Hepatocyte (in vitro differentiated cells): ENCODE data around the gene PKD2L2. TPM values are rescaled to one million over a fixed set of nuclear protein-coding genes. Genes with fewer than 3 reads are reported as not detected.

Experiments used
- DNase-seq: peaks from one replicate; pipeline ENCODE4 v3.0.0-alpha.2; 2016; ENCODE audit warnings: low spot score
- H2AFZ ChIP-seq: fragments of 200-600 bp; sonication (generic); 2 replicates; pipeline ENCODE4 v1.6.0; 2016; ENCODE audit warnings: antibody characterized with exemption, mild to moderate bottlenecking
- H3K27ac ChIP-seq: fragments of 200-600 bp; sonication (generic); 2 replicates; pipeline ENCODE4 v1.5.1; 2016; ENCODE audit warnings: mild to moderate bottlenecking
- H3K27me3 ChIP-seq: fragments of 200-600 bp; sonication (generic); 2 replicates; pipeline ENCODE4 v1.6.1; 2016
- H3K36me3 ChIP-seq: fragments of 200-600 bp; sonication (generic); replicated peaks from 2 replicates; pipeline ENCODE4 v1.5.1; 2016; ENCODE audit warnings: low read depth; ENCODE audit not compliant: insufficient read depth
- H3K4me1 ChIP-seq: fragments of 200-600 bp; sonication (generic); 2 replicates; pipeline ENCODE4 v1.5.1; 2016; ENCODE audit warnings: mild to moderate bottlenecking, moderate library complexity; ENCODE audit not compliant: insufficient read depth
- H3K4me2 ChIP-seq: fragments of 200-600 bp; sonication (generic); 2 replicates; pipeline ENCODE4 v1.6.0; 2016
- H3K4me3 ChIP-seq: fragments of 200-600 bp; sonication (generic); 2 replicates; pipeline ENCODE4 v1.5.1; 2016; ENCODE audit warnings: mild to moderate bottlenecking
- H3K79me2 ChIP-seq: fragments of 200-600 bp; sonication (generic); 2 replicates; pipeline ENCODE4 v1.6.0; 2017; ENCODE audit warnings: mild to moderate bottlenecking
- H3K9me2 ChIP-seq: fragments of 200-600 bp; sonication (generic); replicated peaks from 2 replicates; pipeline ENCODE4 v1.6.0; 2017; ENCODE audit warnings: mild to moderate bottlenecking; ENCODE audit not compliant: insufficient read depth
- H3K9me3 ChIP-seq: fragments of 200-600 bp; sonication (generic); 2 replicates; pipeline ENCODE4 v1.5.1; 2016; ENCODE audit warnings: low read depth, mild to moderate bottlenecking
- H4K20me1 ChIP-seq: fragments of 200-600 bp; sonication (generic); 2 replicates; pipeline ENCODE4 v1.6.0; 2016; ENCODE audit warnings: mild to moderate bottlenecking; ENCODE audit not compliant: insufficient read depth, poor library complexity, severe bottlenecking
- CTCF ChIP-seq: fragments of 200-600 bp; sonication (generic); IDR thresholded peaks from 2 replicates; pipeline ENCODE4 v1.5.1; 2016; ENCODE audit warnings: antibody characterized with exemption, mild to moderate bottlenecking; ENCODE audit not compliant: poor library complexity
- EZH2 ChIP-seq: fragments of 200-600 bp; sonication (generic); IDR thresholded peaks from 2 replicates; pipeline ENCODE4 v1.6.1; 2016; ENCODE audit warnings: antibody characterized with exemption, mild to moderate bottlenecking, borderline replicate concordance
- EZH2phosphoT487 ChIP-seq: fragments of 200-600 bp; sonication (generic); IDR thresholded peaks from one replicate; pipeline ENCODE4 v1.6.1; 2018; ENCODE audit warnings: antibody characterized with exemption, mild to moderate bottlenecking, low read depth, moderate library complexity; ENCODE audit not compliant: unreplicated experiment, severe bottlenecking
- WGBS: methylation state at CpG from one replicate; pipeline ENCODE4 v1.1.6; 2016; ENCODE audit warnings: low lambda C conversion rate; ENCODE audit errors: missing lambda C conversion rate; 5-methylcytosine and 5-hydroxymethylcytosine counted together
- polyA plus RNA-seq: library from polyadenylated mRNA; unstranded; fragments of >200 nt; fragmentation: Nextera tagmentation; extraction: Ambion mirVana; gene quantifications from 2 replicates; pipeline ENCODE4 v1.2.1, GENCODE V29; 2016
- total RNA-seq: library from RNA; depleted of rRNA; stranded (reverse); fragments of >200 nt; gene quantifications from 2 replicates; pipeline ENCODE4 v1.2.3, GENCODE V29; 2014

The PKD2L2 gene
- total and polyA plus RNA-seq, 2 experiments from 2014 or later = 0.11 TPM; not detected in 1

GRCh38 chr5:137870647-137871339, 18.5 kb upstream of the PKD2L2 start:
- WGBS = 92% methylated on average over 7 of the region's 7 CpGs
- Histone ChIP-seq H3K9me2 (no peaks in the 10 kb centered on the region), H3K27ac (no peak overlapping the region), H3K4me1 (no peaks in the 10 kb centered on the region), H3K4me3 (no peak overlapping the region), H3K27me3 (peaks cover 3% of the 10 kb centered on the region), H3K4me2 (no peak overlapping the region), H2AFZ (no peak overlapping the region), H3K79me2 (no peaks in the 10 kb centered on the region), H3K36me3 (no peaks in the 10 kb centered on the region), H3K9me3 (no peaks in the 10 kb centered on the region), H4K20me1 (no peaks in the 10 kb centered on the region)
- no peak for DNase-seq
- TF ChIP-seq CTCF = no peak
- TF ChIP-seq EZH2phosphoT487 = no peak
- TF ChIP-seq EZH2 = no peak

GRCh38 chr5:137871571-137871970, 17.7 kb upstream of the PKD2L2 start:
- H3K4me3 ChIP-seq = no peak overlapping the region
- H3K4me1 ChIP-seq = no peaks in the 10 kb centered on the region
- no peaks in the 10 kb centered on the region for H3K27me3 ChIP-seq
- no peak for TF ChIP-seq EZH2
- TF ChIP-seq EZH2phosphoT487 = no peak
- TF ChIP-seq CTCF = no peak
- no peaks in the 10 kb centered on the region for H3K36me3 ChIP-seq
- H3K4me2 ChIP-seq = no peak overlapping the region
- no peaks in the 10 kb centered on the region for H3K9me3 ChIP-seq
- H3K27ac ChIP-seq = no peak overlapping the region
- no peaks in the 10 kb centered on the region for H4K20me1 ChIP-seq
- H2AFZ ChIP-seq = no peak overlapping the region
- DNase-seq = no peak
- no peaks in the 10 kb centered on the region for H3K79me2 ChIP-seq
- H3K9me2 ChIP-seq = no peaks in the 10 kb centered on the region
- 78% methylated on average over 3 of the region's 3 CpGs for WGBS

- H3K4me3 ChIP-seq = no peak overlapping the region
Measured at GRCh38 chr5:137872466-137872865, 16.8 kb upstream of the PKD2L2 start.

More at GRCh38 chr5:137872466-137872865, 16.8 kb upstream of the PKD2L2 start:
- Histone ChIP-seq H3K9me3 (no peaks in the 10 kb centered on the region), H3K79me2 (no peaks in the 10 kb centered on the region), H2AFZ (no peak overlapping the region), H3K4me1 (no peaks in the 10 kb centered on the region), H3K36me3 (no peaks in the 10 kb centered on the region), H4K20me1 (no peaks in the 10 kb centered on the region), H3K27ac (no peak overlapping the region), H3K4me2 (no peak overlapping the region), H3K27me3 (no peaks in the 10 kb centered on the region), H3K9me2 (no peaks in the 10 kb centered on the region)
- DNase-seq = no peak
- TF ChIP-seq EZH2phosphoT487 = no peak
- TF ChIP-seq EZH2 = no peak
- no peak for TF ChIP-seq CTCF
- 45% methylated on average over 3 of the region's 3 CpGs for WGBS
